ENCODE data around the gene DOK7.

DOK7 gene

DNA sequence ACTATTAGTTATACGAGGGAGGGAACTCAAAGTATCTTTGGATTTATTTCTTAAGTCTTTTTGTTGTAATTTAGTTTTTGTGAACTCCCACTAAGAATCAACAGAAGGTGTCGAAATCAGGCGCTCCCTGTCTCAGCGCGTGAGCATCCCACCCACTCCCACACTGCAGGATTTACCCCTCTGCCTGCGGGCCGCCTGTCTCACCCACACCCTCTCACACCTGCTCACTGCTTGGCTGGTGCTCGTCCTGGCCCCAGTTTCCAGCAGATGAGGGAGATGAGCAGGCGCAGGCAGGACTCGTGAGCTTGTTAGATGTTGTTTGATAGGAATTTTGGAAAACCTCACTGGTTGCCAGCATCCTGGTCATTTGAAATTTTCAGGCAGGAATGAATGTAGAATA is 42.1 kb upstream of the DOK7 start:
- DNase-seq = no peak
- H3K4me3 ChIP-seq (ENCODE audit: low read depth, low read length) = no peak overlapping the region
- peaks cover 3% of the 10 kb centered on the region for H3K36me3 ChIP-seq (replicated peaks)
- in situ Hi-C loops (cut with HindIII; ENCODE audit: low pct_ligation_motif_present, low sequenced_read_pairs) = no loop called here
- no peak overlapping the region for H3K27ac ChIP-seq
- no peaks in the 10 kb centered on the region for H3K27me3 ChIP-seq (replicated peaks)
- TF ChIP-seq CTCF (IDR thresholded peaks at IDR 0.05; ENCODE audit: low read depth, low read length, missing control alignments) = no peak

GRCh38 chr4:3421470-3421869 is 41.6 kb upstream of the DOK7 start:
- H3K4me3 ChIP-seq (ENCODE audit: low read depth, low read length) = no peak overlapping the region
- no peak for DNase-seq
- no peak overlapping the region for H3K27ac ChIP-seq
- H3K36me3 ChIP-seq (replicated peaks) = peaks cover 3% of the 10 kb centered on the region
- in situ Hi-C loops (cut with HindIII; ENCODE audit: low pct_ligation_motif_present, low sequenced_read_pairs) = no loop called here
- H3K27me3 ChIP-seq (replicated peaks) = no peaks in the 10 kb centered on the region
- no peak for TF ChIP-seq CTCF (IDR thresholded peaks at IDR 0.05; ENCODE audit: low read depth, low read length, missing control alignments)

DNA sequence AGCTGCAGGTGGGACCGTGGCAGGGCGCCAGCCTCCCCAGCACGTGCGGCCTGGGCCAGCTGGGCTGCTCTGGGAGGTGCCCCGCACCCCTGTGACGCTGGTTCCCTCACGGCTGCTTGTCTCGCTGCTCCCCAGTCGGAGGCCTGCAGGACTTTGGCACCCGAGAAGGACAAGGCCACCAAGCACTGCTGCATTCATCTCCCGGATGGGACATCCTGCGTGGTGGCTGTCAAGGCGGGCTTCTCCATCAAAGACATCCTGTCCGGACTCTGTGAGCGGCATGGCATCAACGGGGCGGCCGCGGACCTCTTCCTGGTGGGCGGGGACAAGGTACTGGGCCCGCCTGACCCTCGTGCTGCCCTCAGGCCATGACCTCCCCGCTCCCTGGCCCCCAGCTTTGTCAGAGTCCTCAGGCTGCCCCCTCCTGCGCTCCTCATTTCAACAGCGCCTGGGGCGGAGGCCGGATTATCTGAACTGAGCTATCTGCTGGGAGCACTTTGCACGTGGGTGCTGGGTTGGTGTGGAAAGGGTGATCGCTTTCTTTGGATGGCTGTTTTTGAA is 40.8 kb upstream of the DOK7 start:
- no peak for DNase-seq
- TF ChIP-seq CTCF (IDR thresholded peaks at IDR 0.05; ENCODE audit: low read depth, low read length, missing control alignments) = no peak
- H3K4me3 ChIP-seq (ENCODE audit: low read depth, low read length) = no peak overlapping the region
- H3K27me3 ChIP-seq (replicated peaks) = no peaks in the 10 kb centered on the region
- peaks cover 3% of the 10 kb centered on the region for H3K36me3 ChIP-seq (replicated peaks)
- in situ Hi-C loops (cut with HindIII; ENCODE audit: low pct_ligation_motif_present, low sequenced_read_pairs) = no loop called here
- no peak overlapping the region for H3K27ac ChIP-seq

DNA sequence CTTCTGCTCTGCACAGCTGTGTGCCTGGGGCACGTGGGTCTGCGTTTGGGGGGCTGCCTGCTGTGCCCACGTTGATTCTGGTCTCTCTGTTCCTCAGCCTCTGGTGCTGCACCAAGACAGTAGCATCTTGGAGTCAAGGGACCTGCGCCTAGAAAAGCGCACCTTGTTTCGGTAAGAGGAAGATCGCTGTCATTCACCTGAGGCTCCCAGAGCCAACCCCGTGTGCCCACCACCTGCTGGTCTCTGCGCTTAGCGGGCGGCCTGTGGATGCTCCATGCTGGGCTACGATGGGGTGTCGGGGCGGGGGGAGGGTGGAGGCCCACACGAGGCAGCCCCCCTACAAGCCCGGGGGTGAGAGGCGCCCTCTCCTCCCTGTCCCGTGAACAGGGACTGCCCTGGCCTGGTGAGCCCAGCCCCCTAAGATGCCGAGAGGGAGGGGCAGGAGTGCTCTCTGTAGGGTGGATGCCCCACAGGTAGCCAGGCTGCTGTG is 40.3 kb upstream of the DOK7 start:
- in situ Hi-C loops (cut with HindIII; ENCODE audit: low pct_ligation_motif_present, low sequenced_read_pairs) = no loop called here
- DNase-seq = no peak
- Histone ChIP-seq H3K27me3 (replicated peaks) (no peaks in the 10 kb centered on the region), H3K27ac (no peak overlapping the region), H3K36me3 (replicated peaks) (peaks cover 3% of the 10 kb centered on the region), H3K4me3 (ENCODE audit: low read depth, low read length) (no peak overlapping the region)
- no peak for TF ChIP-seq CTCF (IDR thresholded peaks at IDR 0.05; ENCODE audit: low read depth, low read length, missing control alignments)

GRCh38 chr4:3423406-3423805 is 39.7 kb upstream of the DOK7 start:
- H3K36me3 ChIP-seq (replicated peaks) = peaks cover 2% of the 10 kb centered on the region

More at GRCh38 chr4:3423406-3423805, 39.7 kb upstream of the DOK7 start:
- H3K4me3 ChIP-seq (ENCODE audit: low read depth, low read length) = no peak overlapping the region
- in situ Hi-C loops (cut with HindIII; ENCODE audit: low pct_ligation_motif_present, low sequenced_read_pairs) = no loop called here
- no peak for TF ChIP-seq CTCF (IDR thresholded peaks at IDR 0.05; ENCODE audit: low read depth, low read length, missing control alignments)
- DNase-seq = no peak
- no peaks in the 10 kb centered on the region for H3K27me3 ChIP-seq (replicated peaks)
- H3K27ac ChIP-seq = no peak overlapping the region

Measured in brain microvascular endothelial cell (primary cell).